Breast epithelium (tissue), 4 donors: Measurements from ENCODE around the gene GABRB2. TPM values are rescaled to one million over a fixed set of nuclear protein-coding genes. Genes with fewer than 3 reads are reported as not detected.

Source experiments
- DNase-seq, 2 donors: peaks; one replicate each; pipeline ENCODE4 v3.0.0-alpha.2; 2019; ENCODE audit warnings: low spot score in 2 of 2
- H3K27ac ChIP-seq, 2 donors: fragments of 200-600 bp; sonication (generic) in 1 of 2; one replicate each; pipeline ENCODE4 v1.5.1; 2016 to 2019; ENCODE audit warnings: mild to moderate bottlenecking in 1 of 2
- H3K27me3 ChIP-seq, 2 donors: fragments of 200-600 bp; sonication (generic) in 1 of 2; one replicate each; pipeline versions ENCODE4 v1.5.1 to v1.6.0; 2017 to 2019; ENCODE audit warnings: control low read depth in 1 of 2, mild to moderate bottlenecking in 1 of 2
- H3K36me3 ChIP-seq: fragments of 200-600 bp; one replicate; pipeline ENCODE4 v1.5.1; 2019
- H3K4me1 ChIP-seq, 2 donors: fragments of 200-600 bp; sonication (generic); one replicate each; pipeline ENCODE4 v1.5.1; 2016 to 2019; ENCODE audit warnings: control low read depth in 1 of 2
- H3K4me3 ChIP-seq, 3 donors: fragments of 200-600 bp; sonication (generic); 1 replicate in 2 of 3; 2 replicates in 1 of 3; pipeline ENCODE4 v1.5.1; 2016 to 2019; ENCODE audit warnings: mild to moderate bottlenecking in 3 of 3, moderate library complexity in 2 of 3
- H3K9me3 ChIP-seq, 2 donors: fragments of 200-600 bp; sonication (generic) in 1 of 2; one replicate each; pipeline ENCODE4 v1.5.1; 2016 to 2019; ENCODE audit warnings: control low read depth in 1 of 2
- CTCF ChIP-seq, 3 donors: fragments of 450-650 bp; IDR thresholded peaks; one replicate each; pipeline ENCODE4 v1.5.1; 2016 to 2017; ENCODE audit warnings: antibody characterized with exemption in 3 of 3, mild to moderate bottlenecking in 3 of 3, moderate library complexity in 3 of 3
- POLR2A ChIP-seq: fragments of 450-650 bp; IDR thresholded peaks from one replicate; pipeline ENCODE4 v1.6.1; 2016; ENCODE audit warnings: antibody characterized with exemption, mild to moderate bottlenecking, moderate library complexity
- POLR2AphosphoS5 ChIP-seq, 3 donors: sonication (generic); formaldehyde crosslinking; IDR thresholded peaks; one replicate each; pipeline ENCODE4 v1.6.1; 2017; ENCODE audit warnings: antibody characterized with exemption in 3 of 3
- intact Hi-C: fragments of 100-400 bp; cut with DNase I; formaldehyde crosslinking; loops from one replicate; pipeline ENCODE4 v1.15.1; 2023; ENCODE audit warnings: low total_unique reads
- total RNA-seq, 3 donors: library from RNA; depleted of rRNA; stranded (reverse); fragments of >200 nt; gene quantifications; one replicate each; pipeline ENCODE4 v1.1.0, GENCODE V29; 2016

GABRB2 gene
- total RNA-seq, 3 donors from 2014 or later = 0.33 to 10.7 (median 2.5) TPM

GRCh38 chr5:161403996-161404395, 142.5 kb downstream of the GABRB2 start:
- intact Hi-C loops = no loop called here
- Histone ChIP-seq H3K4me3 (no peak overlapping the region), H3K27me3 (no peaks in the 10 kb centered on the region), H3K9me3 (no peaks in the 10 kb centered on the region), H3K27ac (no peak overlapping the region), H3K4me1 (no peaks in the 10 kb centered on the region), H3K36me3 (no peaks in the 10 kb centered on the region)
- DNase-seq = no peak
- TF ChIP-seq POLR2A (no peak), CTCF (IDR thresholded peaks at IDR 0.05) (no peak), POLR2AphosphoS5 (IDR thresholded peaks at IDR 0.05) (no peak)

GRCh38 chr5:161403121-161403520, 143.4 kb downstream of the GABRB2 start:
- no peak for DNase-seq
- TF ChIP-seq POLR2A = no peak
- no peak for TF ChIP-seq CTCF (IDR thresholded peaks at IDR 0.05)
- TF ChIP-seq POLR2AphosphoS5 (IDR thresholded peaks at IDR 0.05) = no peak
- no peaks in the 10 kb centered on the region for H3K36me3 ChIP-seq
- no peak overlapping the region for H3K27ac ChIP-seq
- intact Hi-C loops = no loop called here
- no peaks in the 10 kb centered on the region for H3K27me3 ChIP-seq
- no peaks in the 10 kb centered on the region for H3K4me1 ChIP-seq
- no peaks in the 10 kb centered on the region for H3K9me3 ChIP-seq
- H3K4me3 ChIP-seq = no peak overlapping the region

- Histone ChIP-seq H3K27me3 (no peaks in the 10 kb centered on the region), H3K27ac (no peak overlapping the region), H3K9me3 (no peaks in the 10 kb centered on the region), H3K4me3 (no peak overlapping the region), H3K36me3 (no peaks in the 10 kb centered on the region), H3K4me1 (no peaks in the 10 kb centered on the region)
- TF ChIP-seq CTCF (IDR thresholded peaks at IDR 0.05) (no peak), POLR2AphosphoS5 (IDR thresholded peaks at IDR 0.05) (no peak)
- intact Hi-C loops = no loop called here
- DNase-seq = no peak
These were observed 145.9 kb downstream of the GABRB2 start for GRCh38 chr5:161400583-161400982.

GRCh38 chr5:161399996-161400562, 146.4 kb downstream of the GABRB2 start:
- TF ChIP-seq POLR2AphosphoS5 (IDR thresholded peaks at IDR 0.05) (no peak), CTCF (IDR thresholded peaks at IDR 0.05) (no peak), POLR2A (no peak)
- intact Hi-C loops = no loop called here
- no peaks in the 10 kb centered on the region for H3K9me3 ChIP-seq
- H3K27ac ChIP-seq = no peak overlapping the region
- no peak overlapping the region for H3K4me3 ChIP-seq
- no peak for DNase-seq
- H3K27me3 ChIP-seq = no peaks in the 10 kb centered on the region
- no peaks in the 10 kb centered on the region for H3K4me1 ChIP-seq
- H3K36me3 ChIP-seq = no peaks in the 10 kb centered on the region

GRCh38 chr5:161397448-161397847, 149.1 kb downstream of the GABRB2 start:
- Histone ChIP-seq H3K27ac (no peak overlapping the region), H3K9me3 (no peaks in the 10 kb centered on the region), H3K27me3 (no peaks in the 10 kb centered on the region), H3K4me1 (no peaks in the 10 kb centered on the region), H3K4me3 (no peak overlapping the region), H3K36me3 (no peaks in the 10 kb centered on the region)
- intact Hi-C loops = no loop called here
- TF ChIP-seq POLR2AphosphoS5 (IDR thresholded peaks at IDR 0.05) (no peak), CTCF (IDR thresholded peaks at IDR 0.05) (no peak), POLR2A (no peak)
- DNase-seq = no peak
